KBM-7 (cell line): ENCODE measurements around the gene IL17REL.

Experiments
- DNase-seq: peaks from one replicate; pipeline ENCODE4 v3.0.0-alpha.2; 2015
- in situ Hi-C: fragments of 300-500 bp; cut with MboI; formaldehyde crosslinking; loops from 2 replicates; pipeline ENCODE4 v1.14.3; 2020; ENCODE audit warnings: low sequenced_read_pairs, low pct_unique_long_range_greater_than_20kb, mixed read lengths

The IL17REL gene

DNA sequence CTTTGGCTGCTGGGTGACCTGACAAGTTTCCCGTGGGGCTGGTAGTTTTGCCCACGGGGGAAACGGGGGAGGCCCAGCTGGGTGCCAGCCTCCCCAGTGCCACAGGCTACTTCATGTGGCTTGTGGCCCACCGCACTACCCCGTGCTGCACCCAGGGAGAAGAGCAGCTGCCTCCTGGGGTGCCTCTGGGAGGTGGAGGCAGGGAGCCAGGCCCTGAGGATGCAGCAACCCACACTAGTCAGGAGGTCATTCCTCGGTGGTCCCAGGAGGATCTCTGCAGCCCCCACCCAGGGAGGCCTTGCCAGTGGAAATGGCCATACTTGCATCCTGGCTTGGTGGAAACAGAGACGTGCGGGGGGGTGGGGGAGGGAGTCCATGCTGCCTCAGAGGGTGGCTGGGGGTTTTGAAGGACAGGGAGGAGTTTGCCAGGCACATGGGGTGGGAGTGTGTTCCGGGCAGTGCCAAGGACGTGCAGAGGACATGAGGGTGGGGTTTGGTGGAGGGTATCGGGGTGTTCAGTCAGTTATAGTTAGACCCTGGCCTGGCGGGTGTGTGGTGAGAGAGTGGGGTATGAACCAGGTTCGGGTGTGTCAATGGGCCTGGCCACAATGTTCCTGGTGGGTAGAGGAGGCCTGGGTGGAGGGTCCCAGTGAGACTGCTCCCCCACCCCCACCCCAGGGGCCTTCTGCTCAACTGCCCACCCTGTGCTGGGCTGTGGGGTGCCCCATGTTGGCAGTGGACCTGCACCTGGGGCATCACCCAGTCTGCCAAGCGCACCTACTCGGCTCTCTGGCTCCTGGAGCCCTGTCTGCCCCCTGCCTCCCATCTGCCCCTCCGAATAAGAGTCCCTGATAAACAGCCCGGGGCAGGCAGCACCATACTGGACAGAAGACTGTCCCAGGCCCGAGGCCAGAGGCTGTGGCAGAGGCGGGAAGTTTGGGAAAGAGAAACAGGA is 48.2 kb downstream of the IL17REL start:
- no peak for DNase-seq
- in situ Hi-C loops, result no loop called here

DNA sequence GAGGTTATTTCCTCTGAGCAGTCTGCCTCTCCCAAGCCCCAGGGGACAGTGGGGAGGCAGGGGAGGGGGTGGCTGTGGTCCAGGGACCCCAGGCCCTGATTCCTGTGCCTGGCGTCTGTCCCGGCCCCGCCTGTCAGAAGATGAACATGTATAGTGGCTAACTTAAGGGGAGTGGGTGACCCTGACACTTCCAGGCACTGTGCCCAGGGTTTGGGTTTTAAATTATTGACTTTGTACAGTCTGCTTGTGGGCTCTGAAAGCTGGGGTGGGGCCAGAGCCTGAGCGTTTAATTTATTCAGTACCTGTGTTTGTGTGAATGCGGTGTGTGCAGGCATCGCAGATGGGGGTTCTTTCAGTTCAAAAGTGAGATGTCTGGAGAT is 48.9 kb downstream of the IL17REL start:
- in situ Hi-C loops, result no loop called here
- DNase-seq, result no peak

DNA sequence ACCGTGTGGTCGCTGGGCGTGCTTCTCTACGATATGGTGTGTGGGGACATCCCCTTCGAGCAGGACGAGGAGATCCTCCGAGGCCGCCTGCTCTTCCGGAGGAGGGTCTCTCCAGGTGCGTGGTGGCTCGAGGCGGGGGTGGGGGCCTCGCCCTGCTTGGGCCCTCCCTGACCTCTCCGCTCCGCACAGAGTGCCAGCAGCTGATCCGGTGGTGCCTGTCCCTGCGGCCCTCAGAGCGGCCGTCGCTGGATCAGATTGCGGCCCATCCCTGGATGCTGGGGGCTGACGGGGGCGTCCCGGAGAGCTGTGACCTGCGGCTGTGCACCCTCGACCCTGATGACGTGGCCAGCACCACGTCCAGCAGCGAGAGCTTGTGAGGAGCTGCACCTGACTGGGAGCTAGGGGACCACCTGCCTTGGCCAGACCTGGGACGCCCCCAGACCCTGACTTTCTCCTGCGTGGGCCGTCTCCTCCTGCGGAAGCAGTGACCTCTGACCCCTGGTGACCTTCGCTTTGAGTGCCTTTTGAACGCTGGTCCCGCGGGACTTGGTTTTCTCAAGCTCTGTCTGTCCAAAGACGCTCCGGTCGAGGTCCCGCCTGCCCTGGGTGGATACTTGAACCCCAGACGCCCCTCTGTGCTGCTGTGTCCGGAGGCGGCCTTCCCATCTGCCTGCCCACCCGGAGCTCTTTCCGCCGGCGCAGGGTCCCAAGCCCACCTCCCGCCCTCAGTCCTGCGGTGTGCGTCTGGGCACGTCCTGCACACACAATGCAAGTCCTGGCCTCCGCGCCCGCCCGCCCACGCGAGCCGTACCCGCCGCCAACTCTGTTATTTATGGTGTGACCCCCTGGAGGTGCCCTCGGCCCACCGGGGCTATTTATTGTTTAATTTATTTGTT is 49.6 kb downstream of the IL17REL start:
- in situ Hi-C loops, result no loop called here
- DNase-seq, result no peak

DNA sequence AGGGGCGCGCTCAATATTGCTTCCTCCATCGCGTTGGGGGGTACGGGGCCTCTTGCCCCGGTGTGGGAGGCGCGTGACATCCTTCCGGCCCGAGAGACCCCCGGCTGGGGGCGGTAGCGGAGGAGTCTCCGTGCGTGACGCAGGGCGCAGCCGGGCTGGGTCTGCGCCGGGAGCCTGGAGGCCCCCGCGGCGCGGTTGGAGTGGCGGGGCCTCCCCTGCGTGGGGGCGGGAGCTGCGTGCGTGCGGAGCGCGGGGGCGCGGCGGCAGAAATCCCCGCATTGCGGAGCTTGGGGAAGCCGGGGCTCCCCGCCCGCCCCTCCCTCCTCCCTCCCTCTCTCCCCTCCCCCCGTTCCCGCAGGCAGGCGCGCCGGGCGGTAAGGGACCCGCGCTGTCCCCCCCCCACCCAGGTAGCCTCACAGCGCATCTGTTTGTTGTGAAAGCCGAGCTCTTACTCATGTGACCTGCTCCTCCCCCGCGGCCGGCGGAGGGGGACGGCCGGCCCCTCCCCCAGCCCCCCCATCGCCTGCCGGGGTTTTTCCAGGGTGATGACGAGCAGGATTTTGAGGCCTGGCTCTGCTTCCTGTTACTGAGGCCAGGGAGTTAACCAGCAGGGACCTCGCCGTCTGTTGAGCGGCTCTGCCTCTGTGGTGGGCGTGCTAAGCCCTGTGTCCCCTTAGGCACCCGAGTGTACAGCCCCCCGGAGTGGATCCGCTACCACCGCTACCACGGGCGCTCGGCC is 50.4 kb downstream of the IL17REL start:
- peak; percentile 77 for DNase-seq
- in situ Hi-C loops, result no loop called here

DNA sequence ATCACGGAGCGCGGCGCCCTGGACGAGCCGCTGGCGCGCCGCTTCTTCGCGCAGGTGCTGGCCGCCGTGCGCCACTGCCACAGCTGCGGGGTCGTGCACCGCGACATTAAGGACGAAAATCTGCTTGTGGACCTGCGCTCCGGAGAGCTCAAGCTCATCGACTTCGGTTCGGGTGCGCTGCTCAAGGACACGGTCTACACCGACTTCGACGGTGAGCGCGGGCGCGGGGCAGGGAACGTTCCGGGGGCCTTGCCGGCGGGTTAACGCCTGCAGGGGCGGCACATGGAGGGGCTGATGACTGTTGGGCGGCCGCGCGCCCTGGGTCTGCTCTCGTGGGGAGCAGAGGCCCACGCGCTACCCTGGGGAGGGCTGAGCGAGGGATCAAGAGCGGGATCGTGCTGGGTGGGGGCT is 51.0 kb downstream of the IL17REL start:
- in situ Hi-C loops, result no loop called here
- no peak for DNase-seq

DNA sequence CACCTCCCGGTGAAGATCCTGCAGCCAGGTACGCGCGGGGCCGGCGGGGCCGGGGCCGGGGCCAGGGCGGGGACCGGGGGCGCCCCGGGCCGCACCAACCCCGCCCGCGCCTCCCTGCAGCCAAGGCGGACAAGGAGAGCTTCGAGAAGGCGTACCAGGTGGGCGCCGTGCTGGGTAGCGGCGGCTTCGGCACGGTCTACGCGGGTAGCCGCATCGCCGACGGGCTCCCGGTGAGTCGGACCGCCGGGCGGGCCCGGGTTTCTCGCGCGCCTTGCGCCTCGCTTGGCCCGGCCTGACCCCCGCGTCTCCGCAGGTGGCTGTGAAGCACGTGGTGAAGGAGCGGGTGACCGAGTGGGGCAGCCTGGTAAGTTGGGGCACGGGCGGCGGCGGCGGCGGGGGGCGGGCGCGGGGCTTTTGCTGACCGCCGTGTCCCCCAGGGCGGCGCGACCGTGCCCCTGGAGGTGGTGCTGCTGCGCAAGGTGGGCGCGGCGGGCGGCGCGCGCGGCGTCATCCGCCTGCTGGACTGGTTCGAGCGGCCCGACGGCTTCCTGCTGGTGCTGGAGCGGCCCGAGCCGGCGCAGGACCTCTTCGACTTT is 51.5 kb downstream of the IL17REL start:
- in situ Hi-C loops, result no loop called here
- no peak for DNase-seq

DNA sequence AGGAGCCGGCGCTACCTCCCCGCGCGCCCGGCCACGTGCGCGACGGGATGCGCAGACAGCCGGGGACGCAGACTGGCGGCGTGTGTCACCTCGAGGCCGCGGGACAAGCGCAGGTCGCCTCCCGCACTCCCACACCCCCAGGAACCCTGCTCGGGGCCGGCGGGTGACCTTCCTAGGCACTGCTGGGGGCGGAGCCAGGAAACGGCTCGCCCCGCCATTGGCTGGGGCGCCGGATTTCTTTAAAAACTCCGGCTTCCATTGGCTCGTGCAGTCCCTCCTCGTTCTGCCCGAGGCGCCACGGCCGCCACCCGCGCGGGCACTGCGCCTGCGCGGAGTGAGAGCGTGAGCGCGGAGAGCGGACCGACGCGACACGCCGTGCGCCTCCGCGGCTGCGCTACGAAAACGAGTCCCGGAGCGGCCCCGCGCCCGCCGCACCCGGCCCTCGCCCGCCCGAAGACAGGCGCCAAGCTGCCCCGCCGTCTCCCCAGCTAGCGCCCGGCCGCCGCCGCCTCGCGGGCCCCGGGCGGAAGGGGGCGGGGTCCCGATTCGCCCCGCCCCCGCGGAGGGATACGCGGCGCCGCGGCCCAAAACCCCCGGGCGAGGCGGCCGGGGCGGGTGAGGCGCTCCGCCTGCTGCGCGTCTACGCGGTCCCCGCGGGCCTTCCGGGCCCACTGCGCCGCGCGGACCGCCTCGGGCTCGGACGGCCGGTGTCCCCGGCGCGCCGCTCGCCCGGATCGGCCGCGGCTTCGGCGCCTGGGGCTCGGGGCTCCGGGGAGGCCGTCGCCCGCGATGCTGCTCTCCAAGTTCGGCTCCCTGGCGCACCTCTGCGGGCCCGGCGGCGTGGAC is 52.2 kb downstream of the IL17REL start, which contains the start of gene PIM3:
Gene PIM3, plus strand, starts transcription at position 614 of the 846 bp plus-strand sequence. Its CDS starts 176 bp downstream, at position 790.
- in situ Hi-C loops, result no loop called here
- DNase-seq, result peak; percentile 98

DNA sequence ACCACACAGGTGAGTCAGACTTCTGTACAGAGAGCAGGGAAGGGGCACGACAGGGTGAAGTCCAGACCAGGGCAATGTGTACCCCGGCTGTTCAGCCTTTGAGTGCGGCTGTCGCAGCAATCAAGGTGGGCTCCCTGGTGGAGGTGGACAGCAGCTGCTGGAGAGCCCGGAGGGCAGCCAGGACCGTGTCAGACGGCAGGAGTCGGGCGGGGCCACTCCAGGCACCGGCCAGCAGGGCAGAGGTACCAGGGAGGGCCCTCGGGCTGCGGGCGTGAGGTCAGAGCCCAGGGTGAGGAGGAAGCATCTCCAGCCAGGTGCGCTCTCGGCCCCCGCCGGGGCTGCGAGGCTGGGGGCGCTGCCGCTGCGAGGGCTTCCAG is 52.8 kb downstream of the IL17REL start:
- in situ Hi-C loops, result no loop called here
- DNase-seq, result no peak

DNA sequence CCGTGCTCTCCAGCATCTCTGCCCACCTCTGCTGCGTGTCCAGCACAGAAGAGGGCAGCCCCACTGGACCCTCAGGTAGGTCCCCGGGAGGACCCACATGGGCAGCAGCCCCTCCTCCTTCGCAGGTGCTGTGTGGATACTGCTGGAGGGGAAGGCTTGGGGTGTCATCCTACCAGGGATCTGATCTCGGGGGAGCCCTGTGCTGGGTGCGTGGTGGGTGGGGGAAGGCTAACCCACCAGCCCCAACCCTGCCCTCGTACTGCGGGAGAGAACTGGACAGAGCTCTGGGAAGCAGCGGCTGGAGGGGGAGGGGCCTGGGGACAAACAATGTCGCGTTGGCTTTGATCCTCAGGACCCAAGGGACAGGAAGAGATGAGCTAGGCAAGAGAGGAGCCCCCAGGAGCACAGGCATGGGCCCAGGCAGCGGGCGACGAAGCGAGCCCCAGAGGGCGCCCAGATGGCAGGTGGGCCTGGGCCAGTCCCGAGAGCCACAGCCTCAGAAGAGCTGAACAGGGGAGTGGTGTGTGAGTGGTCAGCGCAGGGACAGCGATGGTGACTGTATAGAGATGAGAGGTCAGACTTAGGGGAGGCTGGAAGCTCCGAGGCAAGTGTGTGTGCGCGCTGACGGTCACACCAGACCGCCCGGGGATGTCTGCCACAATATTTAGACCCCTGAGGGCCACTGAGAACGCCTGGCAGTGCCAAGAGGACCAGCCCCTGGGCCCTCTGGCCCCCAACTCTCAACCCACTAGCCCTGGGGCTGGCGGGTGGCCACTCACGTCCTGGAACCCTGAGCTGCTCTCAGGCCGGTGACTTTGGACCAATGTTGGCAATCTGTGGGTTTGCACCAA is 53.4 kb downstream of the IL17REL start:
- in situ Hi-C loops, result no loop called here
- DNase-seq, result no peak

DNA sequence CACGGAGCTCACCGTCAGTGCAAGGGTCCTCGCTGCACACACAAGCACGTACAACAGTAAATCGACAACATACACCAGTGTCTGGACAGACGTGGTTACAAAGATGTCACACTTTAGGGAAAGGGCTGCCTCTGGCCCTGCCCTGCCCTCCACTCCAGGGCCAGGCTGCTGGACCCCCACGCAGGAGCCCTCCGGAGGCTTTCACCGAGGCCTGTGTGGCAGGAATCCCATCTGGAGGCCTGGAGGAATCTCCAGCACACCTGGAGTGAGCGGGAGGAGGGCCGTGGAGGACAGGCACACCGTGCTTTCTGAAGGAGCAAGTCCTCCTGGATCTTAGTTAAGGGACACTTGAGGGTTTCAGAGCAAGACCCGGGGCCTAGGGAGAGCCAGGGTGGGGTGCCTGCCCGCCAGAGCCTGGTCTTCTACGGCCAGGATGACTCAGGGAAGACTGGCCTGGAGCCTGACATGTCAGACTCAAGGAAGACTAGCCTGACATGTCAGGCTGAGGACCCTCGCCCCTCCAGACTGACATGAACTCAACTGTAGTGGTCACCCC is 54.1 kb downstream of the IL17REL start:
- in situ Hi-C loops, result no loop called here
- no peak for DNase-seq

DNA sequence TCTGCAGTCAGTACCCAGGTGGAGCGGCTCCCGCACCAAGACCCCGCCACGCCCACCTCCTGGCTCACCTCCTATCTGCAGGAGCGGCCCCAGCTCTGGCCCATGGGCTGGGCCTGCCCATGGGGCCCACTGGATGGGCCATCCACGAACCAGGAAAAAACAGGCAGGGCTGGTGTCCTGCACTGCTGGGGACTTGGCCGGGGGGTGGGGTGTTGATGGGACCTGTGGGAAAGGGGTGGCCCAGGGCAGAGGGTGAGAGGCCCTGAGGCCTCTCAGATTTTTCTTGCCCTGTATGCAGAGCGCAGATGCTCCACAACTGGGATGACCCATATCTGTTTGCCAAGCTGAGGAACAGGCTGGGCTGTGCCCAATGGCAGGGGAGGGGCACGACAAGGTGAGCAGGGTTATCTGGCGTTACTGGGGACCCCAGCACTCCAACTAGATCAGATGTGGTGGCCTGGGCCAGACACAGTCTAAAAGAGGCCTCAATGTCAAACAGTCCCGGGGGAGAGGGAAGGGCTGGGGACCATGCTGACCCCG is 54.7 kb downstream of the IL17REL start:
- in situ Hi-C loops, result no loop called here
- no peak for DNase-seq

DNA sequence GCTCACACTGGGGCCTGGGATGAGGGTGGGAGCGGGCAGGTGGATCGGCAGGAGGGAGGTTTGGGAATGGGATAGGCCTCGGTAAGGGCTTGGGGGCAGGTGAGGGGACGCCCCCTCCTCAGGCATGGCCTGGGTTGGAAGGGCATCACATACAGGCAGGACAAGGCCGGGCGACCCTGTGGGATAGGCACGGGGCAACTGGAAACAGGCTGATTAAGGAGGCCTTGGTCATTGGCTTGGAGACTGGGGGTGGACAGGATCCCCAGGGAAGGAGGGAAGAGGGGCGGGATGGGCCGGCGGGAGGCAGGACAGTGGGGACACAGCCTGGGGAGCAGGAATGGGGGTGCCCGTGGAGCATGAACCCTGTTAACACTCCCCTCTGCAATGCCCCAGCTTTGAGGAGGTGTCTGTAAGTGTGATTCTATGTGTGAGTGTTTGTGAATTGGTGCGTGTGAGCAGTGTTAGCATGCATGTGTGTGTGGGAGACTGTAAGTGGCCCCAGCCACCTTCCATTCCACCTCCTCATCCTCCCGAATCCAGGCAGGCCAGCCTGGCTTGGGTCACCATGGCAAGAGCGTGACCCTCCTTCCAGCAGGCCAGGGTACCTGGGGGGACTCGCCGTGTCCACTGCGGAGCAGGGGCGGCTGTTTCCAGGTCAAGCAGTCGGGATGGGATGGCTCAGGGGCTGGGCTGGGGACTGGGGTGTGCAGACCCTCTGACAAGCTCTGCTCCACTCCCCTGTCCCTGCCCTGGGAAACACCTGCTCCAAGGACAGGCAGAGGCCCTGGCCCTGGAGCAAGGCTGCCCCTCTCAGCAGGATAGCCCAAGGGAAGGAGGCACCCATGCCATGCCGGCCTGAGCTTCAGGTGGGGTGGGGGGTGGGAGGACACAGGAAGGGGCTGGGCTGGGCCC is 55.4 kb downstream of the IL17REL start:
- in situ Hi-C loops, result no loop called here
- DNase-seq, result no peak

DNA sequence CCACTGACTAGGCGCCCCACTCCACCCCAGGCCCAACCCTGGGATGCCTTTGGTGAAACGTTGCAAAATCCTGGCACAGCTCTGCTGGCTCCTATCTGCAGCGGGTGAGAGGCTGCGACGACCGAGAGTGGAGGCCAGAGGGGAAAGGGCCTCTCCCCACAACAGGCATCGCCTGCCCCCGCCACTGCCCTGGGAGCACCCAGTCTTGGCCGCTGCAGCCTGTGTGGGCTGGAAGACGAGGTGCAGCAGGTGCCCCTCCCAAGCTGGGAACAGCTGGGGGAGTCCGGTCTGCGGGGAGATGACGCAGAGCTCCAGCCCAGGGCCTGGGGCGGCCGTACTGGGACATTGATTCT is 56.2 kb downstream of the IL17REL start:
- in situ Hi-C loops, result no loop called here
- no peak for DNase-seq

DNA sequence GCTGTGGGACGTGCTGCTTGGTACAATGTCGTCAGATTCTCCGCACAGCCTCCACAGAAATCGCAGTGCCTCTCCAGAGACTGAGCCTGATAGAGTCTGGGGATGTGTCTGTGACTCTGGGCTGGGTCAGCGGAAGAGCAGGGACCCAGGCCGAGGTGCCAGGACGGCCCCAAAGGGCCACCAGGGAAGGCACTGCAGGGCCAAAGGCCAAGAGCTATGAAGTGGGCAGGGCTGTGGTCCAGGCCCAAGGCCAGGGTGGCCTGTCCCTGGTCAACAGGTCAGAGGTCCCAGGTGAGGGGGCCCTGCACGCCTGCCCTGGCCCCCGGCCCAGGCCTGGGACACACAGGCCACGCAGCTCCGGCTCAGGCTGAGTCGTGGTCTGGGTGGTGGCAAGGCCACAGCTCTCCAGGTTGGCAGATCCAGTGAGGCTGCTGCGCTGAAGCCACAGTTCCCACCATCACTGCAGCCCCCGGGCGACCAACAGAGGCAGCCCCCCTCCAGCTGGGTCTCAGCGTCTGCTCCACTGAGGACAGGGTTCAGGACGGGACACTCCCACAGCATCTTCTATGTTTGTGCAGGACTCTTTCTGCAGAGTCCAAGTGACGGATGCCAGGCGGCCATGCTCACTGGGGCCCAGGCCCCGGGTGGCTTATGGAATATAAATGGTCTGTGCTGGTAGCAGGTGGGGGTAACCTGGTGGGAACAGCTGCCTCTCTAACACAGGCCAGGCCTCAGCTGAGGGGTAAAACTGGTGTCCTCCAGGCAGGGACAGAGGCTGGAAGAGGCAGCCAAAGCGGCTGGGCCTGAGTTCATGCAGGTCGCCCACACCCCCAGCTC is 56.8 kb downstream of the IL17REL start:
- in situ Hi-C loops, result no loop called here
- DNase-seq, result no peak

DNA sequence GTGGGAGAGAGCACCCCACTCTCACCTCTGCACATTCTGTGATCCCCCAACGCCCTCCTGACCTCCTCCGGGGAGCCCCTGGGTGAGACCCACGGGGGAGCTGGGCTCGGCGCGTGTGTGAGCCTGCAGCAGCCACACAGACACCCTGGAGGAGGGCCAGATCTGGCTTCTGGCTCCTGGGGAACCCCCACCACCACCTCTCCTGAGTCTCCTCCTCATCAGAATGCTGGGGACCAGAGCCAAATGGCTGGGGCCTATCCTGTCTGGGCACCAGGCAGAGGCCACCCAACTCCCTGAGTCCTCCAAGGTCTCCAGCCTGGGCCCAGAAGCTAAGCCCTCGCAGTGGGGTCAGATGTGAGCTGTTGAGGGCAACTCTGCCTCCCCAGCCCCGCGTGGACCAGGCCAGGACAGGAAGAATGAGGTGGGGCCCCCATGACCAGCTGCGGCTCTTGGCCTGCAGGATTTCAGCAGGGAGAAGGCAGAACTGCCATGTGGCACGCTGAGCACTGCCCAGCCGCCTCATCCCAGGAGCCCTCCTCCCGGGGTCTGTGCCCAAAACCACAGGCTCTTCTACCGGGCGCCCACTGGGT is 57.5 kb downstream of the IL17REL start:
- in situ Hi-C loops, result no loop called here
- DNase-seq, result no peak
